ENCODE results near the gene LDLRAD3. TPM values are rescaled to one million over a fixed set of nuclear protein-coding genes. Genes with fewer than 3 reads are reported as not detected.

Gene LDLRAD3
- total RNA-seq, 1 donor from 2014 or later = 19.6 TPM

- Mint-ChIP-seq H3K27me3 (no peaks in the 10 kb centered on the region), H3K36me3 (ENCODE audit: insufficient read depth) (peaks cover 5% of the 10 kb centered on the region), H3K9me3 (ENCODE audit: low read depth) (peaks cover 8% of the 10 kb centered on the region), H3K27ac (no peak overlapping the region), H3K4me3 (ENCODE audit: low read depth) (no peak overlapping the region), H3K4me1 (ENCODE audit: low read depth) (peaks cover 8% of the 10 kb centered on the region)
- TF ChIP-seq, protein P1, sequence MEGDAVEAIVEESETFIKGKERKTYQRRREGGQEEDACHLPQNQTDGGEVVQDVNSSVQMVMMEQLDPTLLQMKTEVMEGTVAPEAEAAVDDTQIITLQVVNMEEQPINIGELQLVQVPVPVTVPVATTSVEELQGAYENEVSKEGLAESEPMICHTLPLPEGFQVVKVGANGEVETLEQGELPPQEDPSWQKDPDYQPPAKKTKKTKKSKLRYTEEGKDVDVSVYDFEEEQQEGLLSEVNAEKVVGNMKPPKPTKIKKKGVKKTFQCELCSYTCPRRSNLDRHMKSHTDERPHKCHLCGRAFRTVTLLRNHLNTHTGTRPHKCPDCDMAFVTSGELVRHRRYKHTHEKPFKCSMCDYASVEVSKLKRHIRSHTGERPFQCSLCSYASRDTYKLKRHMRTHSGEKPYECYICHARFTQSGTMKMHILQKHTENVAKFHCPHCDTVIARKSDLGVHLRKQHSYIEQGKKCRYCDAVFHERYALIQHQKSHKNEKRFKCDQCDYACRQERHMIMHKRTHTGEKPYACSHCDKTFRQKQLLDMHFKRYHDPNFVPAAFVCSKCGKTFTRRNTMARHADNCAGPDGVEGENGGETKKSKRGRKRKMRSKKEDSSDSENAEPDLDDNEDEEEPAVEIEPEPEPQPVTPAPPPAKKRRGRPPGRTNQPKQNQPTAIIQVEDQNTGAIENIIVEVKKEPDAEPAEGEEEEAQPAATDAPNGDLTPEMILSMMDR (IDR thresholded peaks at IDR 0.05; ENCODE audit: unreplicated experiment) = no peak
- DNase-seq (ENCODE audit: low spot score, unreplicated experiment) = no peak
Observed at GRCh38 chr11:36033936-36034335, 90.1 kb downstream of the LDLRAD3 start.

DNA sequence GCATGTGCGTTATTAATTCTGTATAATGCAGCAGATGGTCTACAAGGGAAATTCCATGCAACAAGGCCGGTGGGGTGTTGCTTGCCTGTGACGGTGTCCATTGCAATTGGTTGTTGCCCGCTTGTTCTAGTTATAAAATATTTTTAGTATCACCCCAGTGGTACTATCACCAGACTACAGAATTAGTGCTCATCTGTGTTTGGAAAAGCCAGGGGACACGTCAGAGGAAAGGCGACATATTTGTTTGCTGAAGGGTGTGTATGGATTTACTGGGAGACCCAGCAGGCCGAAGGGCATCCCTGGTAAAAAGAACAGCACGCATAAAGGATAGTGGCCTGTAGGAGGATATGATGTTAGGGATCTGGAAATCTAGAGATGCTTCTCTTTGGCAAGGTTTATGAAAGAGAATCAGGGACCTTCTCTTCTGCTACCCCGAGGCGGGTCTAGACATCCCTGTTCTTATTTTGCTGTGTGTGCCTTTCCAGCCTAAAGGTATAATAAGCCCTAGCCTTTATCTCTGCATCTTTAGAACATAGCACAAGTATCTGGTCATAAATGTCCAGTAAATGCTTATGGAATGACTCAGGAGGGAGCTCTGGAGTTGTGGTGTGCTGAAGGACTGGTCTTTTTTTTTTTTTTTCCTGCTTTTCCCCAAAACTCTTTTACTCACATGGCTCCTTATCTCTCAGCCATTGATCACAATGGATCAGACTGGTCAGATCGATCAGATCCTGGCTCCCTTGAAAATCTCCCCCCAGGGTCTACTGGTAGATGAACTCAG, 90.9 kb downstream of the LDLRAD3 start:
- H3K36me3 Mint-ChIP-seq (ENCODE audit: insufficient read depth) = peaks cover 5% of the 10 kb centered on the region
- H3K27ac Mint-ChIP-seq = peak overlapping the region; percentile 65
- peaks cover 8% of the 10 kb centered on the region for H3K9me3 Mint-ChIP-seq (ENCODE audit: low read depth)
- H3K27me3 Mint-ChIP-seq = no peaks in the 10 kb centered on the region
- no peak for DNase-seq (ENCODE audit: low spot score, unreplicated experiment)
- no peak overlapping the region for H3K4me3 Mint-ChIP-seq (ENCODE audit: low read depth)
- TF ChIP-seq, protein P1 (IDR thresholded peaks at IDR 0.05; ENCODE audit: unreplicated experiment) = no peak
- peaks cover 8% of the 10 kb centered on the region for H3K4me1 Mint-ChIP-seq (ENCODE audit: low read depth)

GRCh38 chr11:36035454-36035853, 91.6 kb downstream of the LDLRAD3 start:
- TF ChIP-seq, protein P1 (IDR thresholded peaks at IDR 0.05; ENCODE audit: unreplicated experiment) = no peak
- no peak for DNase-seq (ENCODE audit: low spot score, unreplicated experiment)
- peaks cover 8% of the 10 kb centered on the region for H3K4me1 Mint-ChIP-seq (ENCODE audit: low read depth)
- H3K36me3 Mint-ChIP-seq (ENCODE audit: insufficient read depth) = peaks cover 5% of the 10 kb centered on the region
- H3K27ac Mint-ChIP-seq = no peak overlapping the region
- no peaks in the 10 kb centered on the region for H3K27me3 Mint-ChIP-seq
- H3K9me3 Mint-ChIP-seq (ENCODE audit: low read depth) = peaks cover 8% of the 10 kb centered on the region
- H3K4me3 Mint-ChIP-seq (ENCODE audit: low read depth) = no peak overlapping the region

GRCh38 chr11:36035999-36036398, 92.1 kb downstream of the LDLRAD3 start:
- H3K9me3 Mint-ChIP-seq (ENCODE audit: low read depth) = peaks cover 8% of the 10 kb centered on the region
- H3K27me3 Mint-ChIP-seq = no peaks in the 10 kb centered on the region
- no peak overlapping the region for H3K4me3 Mint-ChIP-seq (ENCODE audit: low read depth)
- no peak overlapping the region for H3K27ac Mint-ChIP-seq
- TF ChIP-seq, protein P1 (IDR thresholded peaks at IDR 0.05; ENCODE audit: unreplicated experiment) = no peak
- peaks cover 5% of the 10 kb centered on the region for H3K36me3 Mint-ChIP-seq (ENCODE audit: insufficient read depth)
- H3K4me1 Mint-ChIP-seq (ENCODE audit: low read depth) = peaks cover 6% of the 10 kb centered on the region
- DNase-seq (ENCODE audit: low spot score, unreplicated experiment) = no peak

- peaks cover 8% of the 10 kb centered on the region for H3K9me3 Mint-ChIP-seq (ENCODE audit: low read depth)
- peaks cover 6% of the 10 kb centered on the region for H3K4me1 Mint-ChIP-seq (ENCODE audit: low read depth)
- no peaks in the 10 kb centered on the region for H3K27me3 Mint-ChIP-seq
- TF ChIP-seq, protein P1 (IDR thresholded peaks at IDR 0.05; ENCODE audit: unreplicated experiment) = no peak
- no peak overlapping the region for H3K27ac Mint-ChIP-seq
- no peak for DNase-seq (ENCODE audit: low spot score, unreplicated experiment)
- no peak overlapping the region for H3K4me3 Mint-ChIP-seq (ENCODE audit: low read depth)
- peaks cover 4% of the 10 kb centered on the region for H3K36me3 Mint-ChIP-seq (ENCODE audit: insufficient read depth)
Observed at GRCh38 chr11:36037031-36037430, 93.2 kb downstream of the LDLRAD3 start.

Data from progenitor cell of endocrine pancreas (in vitro differentiated cells).